Activated gamma-delta T cell treated with Interleukin-2 at 50 U/mL for 16 hours (primary cell): Measurements from ENCODE around the gene PIK3CD.
"Not testable (repeated sequence)": the region's sequence is repeated elsewhere in the genome, so short reads cannot be mapped to it uniquely, and the experiment has no call there.

ENCODE experiments used
- DNase-seq: peaks from one replicate; pipeline ENCODE4 v3.0.0-alpha.2; 2020

PIK3CD gene

DNA sequence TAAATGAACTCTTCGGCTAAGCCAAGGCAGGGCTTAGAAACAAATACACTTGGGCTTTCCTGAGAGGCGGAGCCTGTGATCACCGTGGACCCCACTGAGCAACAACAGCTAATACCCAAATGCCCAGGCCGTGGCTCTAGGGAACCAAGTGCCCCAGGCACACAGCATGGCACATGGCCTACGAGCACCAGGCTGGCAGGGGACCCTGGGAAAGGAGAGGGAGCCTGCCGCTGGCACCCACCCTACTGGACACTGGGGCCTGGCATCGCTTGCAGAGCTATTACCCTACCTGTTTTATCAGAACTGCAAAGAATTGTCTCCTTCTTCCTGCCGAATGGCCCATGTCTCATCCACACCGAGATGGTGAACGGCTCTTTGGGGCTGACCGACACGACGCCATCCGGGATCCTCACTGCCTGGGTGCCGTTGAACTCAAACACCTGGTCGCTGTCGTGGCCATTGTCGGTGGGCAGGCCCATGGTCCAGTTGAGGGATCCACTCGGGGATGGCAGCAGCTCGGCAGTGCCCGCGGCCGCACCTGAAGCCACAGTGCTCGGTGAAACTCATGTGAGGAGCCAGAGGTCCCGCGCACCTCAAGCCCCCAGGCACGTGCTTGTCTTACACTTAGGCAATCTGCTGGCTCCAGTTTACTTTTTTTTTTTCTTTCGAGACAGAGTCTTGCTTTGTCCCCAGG lies 92.7 kb downstream of the PIK3CD start:
- DNase-seq, result no peak

DNA sequence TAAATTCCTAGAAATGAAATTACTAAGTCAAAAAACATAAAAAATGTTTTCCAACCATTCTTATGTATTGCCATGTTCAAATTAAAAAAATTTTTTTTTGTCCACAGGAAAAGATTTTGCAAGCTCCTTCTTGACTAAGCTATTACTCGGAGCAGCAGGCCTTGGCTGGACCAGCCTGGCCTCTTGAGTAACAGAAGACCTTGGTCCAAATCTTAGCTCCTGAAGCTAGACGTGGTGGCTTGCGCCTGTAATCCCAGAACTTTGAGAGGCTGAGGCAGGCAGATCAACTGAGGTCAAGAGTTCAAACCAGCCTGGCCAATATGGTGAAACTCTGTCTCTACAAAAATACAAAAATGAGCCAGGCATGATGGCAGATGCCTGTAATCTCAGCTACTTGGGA lies 94.7 kb downstream of the PIK3CD start:
- DNase-seq, result no peak

DNA sequence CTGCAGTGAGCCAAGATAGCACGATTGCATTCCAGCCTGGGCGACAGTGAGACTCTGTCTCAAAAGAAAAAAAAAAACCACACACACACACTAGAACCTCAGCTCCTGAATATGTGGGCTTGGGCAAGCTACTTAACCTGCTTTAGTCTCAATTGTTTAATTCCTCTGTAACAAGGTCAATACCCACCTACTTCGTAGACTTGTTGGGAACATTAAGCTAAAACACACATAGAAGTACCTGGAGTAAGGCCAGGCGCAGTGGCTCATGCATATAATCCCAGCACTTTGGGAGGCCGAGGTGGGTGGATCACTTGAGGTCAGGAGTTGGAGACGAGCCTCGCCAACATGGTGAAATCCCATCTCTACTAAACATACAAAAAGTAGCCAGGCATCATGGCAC lies 95.1 kb downstream of the PIK3CD start:
- DNase-seq, result no peak

DNA sequence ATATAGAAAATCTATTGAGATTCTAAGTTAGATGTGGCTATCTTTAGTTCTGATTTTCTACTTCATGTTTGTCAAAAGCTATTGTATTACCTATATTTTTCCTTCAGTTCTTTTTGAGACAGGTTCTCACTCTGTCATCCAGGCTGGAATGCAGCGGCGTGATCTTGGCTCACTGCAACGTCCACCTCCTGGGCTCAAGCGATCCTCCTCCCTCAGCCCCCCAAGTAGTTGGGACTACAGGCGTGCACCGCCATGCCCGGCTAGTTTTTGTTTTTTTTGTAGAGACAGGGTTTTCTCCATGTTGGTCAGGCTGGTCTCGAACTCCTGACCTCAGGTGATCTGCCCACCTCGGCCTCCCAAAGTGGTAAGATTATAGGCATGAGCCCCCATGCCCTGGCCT lies 96.9 kb downstream of the PIK3CD start:
- DNase-seq, result not testable (repeated sequence)

DNA sequence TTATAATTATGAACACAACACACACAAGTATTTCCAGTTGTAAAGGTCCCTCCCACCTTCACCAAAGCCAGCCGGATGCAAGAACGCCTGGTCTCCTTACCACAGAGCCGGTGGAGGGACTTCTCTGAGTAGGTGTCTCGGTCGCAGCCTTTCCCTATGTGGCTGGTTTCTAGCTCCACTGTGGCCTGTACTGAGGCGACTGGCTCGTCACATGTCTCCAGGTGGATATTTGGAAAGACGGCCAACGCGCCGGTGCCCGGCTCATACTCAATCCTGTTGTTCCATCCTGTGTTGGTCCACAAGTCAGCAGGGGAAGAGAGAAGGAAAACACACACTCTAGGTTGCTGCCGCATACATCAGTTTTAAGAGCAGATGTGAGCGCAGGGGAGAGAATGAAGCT lies 97.8 kb downstream of the PIK3CD start:
- DNase-seq, result no peak

DNA sequence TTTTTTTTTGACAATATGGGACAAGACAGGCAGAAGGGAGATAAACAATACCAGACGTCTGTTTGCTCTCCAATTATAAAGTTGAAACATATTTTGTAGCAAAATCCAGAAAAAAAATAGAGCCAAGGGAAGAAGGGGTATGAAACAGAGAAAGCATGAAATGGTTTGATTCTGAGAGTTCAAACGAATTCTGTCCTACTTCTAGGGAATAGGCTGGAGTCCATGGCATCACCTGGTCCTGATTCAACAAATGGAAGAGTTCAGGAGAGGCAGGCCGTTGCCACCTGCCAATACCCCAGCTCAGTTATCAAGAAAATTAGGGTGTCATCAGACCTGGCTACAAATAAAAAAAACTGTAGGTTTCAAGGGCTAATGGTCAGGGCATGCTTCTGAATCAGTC lies 100.4 kb downstream of the PIK3CD start:
- no peak for DNase-seq

DNA sequence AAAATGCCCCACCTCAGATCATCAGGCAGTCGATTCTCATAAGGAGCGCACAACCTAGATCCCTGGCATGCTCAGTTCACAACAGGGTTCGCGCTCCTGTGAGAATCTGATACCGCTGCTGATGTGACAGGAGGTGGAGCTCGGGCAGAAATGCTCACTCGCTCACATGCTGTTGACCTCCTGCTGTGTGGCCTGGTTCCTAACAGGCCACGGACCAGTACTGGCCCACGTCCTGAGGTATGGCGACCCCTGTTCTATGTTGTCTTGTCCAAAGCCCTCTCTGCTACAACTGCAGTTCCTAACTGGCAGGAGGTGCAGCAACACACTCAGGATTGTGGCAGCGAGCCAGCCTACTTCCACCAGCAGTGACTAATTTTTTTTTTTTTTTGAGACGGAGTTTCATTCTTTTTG lies 101.6 kb downstream of the PIK3CD start:
- DNase-seq, result no peak

DNA sequence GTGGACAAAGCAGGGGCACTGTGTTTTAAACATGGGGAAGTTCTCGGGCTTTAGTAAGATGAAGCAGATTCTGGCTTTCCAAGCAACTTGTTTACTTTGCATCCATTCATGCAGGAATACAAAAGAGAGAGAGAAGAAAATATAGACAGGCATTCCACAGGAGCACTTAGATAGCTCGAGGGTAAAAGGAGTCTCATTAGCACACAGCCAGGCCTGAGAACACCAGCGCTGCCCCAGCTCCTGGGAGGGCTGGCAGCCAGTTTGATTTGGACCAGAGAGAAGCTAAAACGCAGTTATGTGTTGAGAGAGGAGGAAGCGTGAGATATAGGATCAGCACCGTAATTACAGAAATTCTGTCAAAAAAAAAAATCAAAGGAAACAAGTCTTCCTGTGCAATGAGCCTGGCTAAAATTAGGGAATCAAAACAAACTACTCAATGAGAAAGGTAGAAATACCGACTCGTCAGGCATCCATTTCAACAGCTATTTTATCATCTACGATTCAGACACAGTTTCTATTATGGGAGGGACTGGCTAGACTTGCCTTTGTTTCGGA lies 104.0 kb downstream of the PIK3CD start:
- DNase-seq, result no peak

DNA sequence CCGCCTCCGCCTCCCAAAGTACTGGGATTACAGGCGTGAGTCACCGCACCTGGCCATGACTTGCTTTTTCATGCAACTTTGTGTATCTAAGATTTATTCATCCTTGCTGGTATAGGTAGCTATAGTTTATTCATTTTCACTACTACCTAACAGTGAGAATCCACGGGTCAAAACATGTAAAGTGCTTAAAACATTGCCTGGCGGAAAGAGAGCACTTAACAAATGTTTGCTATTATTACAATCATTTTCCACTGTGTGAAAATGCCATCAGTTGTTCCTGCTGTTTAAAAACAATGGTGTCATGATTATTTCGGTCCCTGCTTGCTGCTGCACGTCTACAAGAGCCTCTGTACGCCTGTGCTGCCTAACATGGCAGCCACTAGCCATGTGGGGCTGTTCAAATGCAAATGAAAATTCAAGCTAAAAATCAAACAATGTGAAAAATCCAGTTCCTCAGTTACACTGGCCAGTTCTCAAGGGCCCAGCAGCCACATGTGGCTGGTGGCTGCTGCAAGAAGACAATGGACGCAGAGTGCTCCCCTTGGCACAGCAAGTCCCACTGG lies 107.1 kb downstream of the PIK3CD start:
- no peak for DNase-seq

DNA sequence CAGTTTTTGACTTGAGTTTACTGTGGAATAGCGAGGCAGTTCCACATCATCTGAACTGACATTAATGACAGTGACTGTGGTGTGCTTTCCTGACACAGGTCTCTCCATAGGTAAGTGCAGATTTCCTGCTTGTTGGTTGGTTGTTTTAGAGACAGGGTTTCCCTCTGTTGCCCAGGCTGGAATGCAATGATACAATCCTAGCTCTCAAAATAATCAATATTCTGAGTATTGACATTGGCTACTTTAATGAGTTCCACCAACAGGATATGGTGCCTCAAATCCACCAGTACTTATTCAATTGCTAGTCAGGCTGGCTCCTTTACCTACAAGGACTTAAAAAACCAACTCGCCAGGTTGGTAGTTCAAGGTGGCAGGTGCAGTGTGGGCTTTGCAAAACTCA lies 108.4 kb downstream of the PIK3CD start:
- DNase-seq, result no peak

DNA sequence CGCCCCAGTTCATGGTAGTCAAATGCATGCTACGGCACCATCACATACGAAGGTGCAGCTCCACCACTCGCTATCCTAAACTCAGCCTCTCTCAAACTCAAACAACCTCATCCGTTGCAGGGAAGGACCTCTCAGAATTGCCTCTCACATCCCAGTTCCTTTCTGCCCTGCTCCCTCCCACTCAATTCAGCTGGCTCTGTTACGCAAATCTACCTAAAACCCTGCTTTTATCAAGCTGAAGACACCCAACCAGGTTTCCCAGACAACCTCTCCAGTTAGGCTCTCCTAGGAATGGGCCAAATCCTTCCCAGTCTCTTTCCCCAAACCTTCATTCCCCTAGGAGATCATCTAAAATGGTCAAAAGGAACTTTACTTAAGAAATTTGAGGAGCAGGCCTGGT lies 109.3 kb downstream of the PIK3CD start:
- DNase-seq, result no peak

DNA sequence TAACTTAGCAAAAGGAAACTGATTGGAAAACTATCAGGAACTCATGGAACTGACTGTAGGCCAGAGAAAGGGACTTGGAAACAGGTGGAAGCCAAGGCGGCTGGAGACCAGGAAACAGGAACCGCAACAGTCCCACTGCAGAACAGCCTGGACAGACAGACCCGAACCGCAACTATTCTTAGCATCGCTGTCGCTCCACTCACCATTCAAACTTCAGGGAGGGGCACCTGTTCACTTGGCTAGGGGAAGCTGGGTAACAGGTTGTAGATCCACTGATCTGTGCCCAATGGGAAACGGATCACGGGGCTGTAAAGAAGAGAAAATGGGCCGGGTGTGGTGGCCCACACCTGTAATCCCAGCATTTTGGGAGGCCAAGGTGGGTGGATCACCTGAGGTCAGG lies 110.3 kb downstream of the PIK3CD start:
- no peak for DNase-seq

DNA sequence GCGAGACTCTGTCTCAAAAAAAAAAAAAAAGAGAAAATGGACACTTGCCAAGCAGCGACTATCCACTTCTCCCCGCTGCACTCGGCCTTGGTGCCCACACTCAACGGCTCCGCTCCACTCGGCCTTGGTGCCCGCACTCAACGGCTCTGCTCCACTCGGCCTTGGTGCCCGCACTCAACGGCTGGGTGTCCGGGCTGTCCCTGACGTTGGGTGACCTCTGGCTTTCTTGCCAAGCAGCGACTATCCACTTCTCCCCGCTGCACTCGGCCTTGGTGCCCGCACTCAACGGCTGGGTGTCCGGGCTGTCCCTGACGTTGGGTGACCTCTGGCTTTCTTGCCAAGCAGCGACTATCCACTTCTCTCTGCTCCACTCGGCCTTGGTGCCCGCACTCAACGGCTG lies 110.9 kb downstream of the PIK3CD start:
- DNase-seq, result not testable (repeated sequence)

DNA sequence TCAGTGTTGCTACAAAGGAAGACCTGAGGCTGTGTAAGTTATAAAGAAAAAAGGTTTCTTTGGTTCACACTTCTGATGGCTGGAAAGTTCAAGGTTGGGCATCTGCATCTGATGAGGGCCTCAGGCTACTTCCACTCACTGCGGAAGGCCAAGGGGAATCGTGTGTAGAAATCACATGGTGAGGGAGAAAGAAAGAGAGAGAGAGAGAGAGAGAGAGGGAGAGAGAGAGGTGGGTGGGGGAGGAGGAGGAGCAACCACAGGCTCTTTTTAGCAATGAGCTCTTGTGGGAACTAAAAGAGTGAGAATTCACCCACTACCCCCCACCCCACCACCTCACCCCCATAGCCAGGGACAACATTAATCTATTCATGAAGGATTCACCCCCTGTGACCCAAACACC lies 112.4 kb downstream of the PIK3CD start:
- DNase-seq, result no peak

DNA sequence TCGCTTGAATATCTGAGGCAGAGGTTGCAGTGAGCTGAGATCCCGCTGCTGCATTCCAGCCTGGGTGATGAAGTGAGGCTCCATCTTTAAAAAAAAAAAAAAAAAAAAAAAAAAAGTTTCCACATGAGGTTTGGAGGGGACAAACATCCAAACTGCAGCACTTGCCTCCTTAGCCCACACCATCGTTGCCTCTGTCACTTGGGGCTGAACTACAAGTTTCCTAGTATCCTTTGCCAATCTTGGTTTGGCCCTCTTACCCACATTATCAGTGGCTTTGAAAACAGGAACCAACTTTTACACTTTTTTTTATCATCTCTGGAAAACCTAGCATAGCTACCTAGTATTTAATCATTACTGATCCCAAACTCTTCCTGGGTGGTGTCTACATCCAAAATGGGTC lies 113.0 kb downstream of the PIK3CD start:
- no peak for DNase-seq

DNA sequence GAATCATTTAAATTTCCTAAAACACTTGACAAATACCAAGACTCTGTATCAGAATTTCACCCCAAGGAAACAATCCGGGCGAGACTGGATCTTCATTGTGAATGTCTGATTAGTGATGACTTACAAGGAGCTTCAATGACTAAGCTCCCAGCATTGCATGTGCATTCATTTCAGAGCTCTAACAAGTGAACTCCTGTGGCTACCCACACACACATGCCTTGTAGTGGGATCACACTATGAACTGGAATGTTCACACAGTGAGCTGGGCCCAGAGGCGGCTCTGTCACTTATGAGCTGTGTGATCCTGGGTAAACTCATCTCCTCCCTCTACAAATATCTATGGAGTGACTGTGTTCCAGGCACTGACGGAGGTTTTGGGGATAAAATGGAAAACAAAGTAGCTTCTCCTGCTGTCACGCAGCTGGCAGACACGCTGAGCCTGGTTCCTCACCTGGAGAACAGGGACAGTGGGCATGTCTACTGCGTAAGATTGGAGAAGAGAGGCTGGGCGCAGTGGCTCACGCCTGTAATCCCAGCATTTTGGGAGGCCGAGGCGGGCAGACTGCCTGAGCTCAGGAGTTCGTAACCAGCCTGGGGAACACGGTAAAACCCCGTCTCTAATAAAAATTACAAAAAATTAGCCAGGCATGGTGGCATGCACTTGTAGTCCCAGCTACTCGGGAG lies 115.4 kb downstream of the PIK3CD start:
- DNase-seq, result no peak

DNA sequence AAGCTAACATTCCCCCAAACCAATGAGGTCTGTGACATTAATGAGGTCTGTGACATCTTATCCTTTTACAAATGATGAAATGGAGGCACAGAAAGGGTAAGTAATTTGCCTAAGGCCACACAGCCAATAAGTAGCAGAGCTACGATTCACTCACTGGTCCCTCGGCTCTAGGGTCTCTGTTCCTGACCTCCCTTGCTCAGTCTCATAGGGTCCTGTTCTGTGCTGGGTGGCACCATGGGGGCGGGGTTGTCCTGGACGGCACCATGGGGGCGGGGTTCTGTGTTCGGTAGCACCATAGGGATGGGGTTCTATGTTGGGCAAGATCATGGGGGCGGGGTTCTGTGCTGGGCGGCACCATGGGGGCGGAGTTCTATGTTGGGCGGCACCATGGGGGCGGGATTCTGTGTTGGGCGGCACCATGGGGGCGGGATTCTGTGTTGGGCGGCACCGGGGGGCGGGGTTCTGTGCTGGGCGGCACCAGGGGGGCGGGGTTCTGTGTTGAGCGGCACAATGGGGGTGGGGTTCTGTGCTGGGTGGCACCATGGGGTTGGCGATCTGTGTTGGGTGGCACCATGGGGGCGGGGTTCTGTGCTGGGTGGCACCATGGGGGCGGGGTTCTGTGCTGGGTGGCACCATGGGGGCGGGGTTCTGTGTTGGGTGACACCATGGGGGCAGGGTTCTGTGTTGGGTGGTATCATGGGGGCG lies 116.6 kb downstream of the PIK3CD start:
- no peak for DNase-seq

DNA sequence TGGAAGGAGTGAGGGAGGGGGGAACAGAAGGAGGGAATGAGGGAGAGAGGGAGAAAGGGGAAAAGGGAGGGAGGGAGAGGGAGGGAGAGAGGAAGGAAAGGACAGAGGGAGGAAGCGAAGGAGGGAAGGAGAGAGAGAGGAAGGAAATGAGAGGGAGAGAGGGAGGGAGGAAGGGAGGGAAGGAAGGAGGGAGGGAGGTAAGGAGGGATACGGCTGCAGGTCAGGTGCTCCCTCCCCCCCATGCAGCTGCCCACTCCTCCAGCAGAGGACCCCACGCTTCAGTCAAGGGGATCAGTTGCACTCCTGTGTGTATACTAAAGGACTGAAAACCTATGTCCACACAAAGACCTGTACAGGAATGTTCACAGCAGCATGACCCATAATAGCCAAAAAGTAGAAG lies 117.5 kb downstream of the PIK3CD start:
- no peak for DNase-seq

DNA sequence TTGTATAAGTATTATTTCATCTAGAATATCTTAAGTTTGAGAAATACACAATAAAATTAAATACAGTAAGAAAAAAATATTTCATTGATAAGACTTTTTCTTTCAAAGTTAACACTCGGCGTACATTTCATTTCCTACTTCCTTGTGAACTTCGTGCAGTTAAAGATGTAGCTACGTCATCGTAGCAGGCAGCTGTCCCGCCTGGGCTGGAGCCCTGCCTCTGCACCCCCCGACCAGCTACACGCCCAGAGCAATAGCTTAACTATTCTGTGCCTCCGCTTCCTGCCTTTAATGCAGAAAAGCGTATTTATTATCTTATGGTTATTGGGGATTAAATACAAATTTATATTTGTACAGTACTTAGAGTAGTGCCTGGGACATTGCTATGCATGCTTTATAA lies 118.8 kb downstream of the PIK3CD start:
- no peak for DNase-seq

DNA sequence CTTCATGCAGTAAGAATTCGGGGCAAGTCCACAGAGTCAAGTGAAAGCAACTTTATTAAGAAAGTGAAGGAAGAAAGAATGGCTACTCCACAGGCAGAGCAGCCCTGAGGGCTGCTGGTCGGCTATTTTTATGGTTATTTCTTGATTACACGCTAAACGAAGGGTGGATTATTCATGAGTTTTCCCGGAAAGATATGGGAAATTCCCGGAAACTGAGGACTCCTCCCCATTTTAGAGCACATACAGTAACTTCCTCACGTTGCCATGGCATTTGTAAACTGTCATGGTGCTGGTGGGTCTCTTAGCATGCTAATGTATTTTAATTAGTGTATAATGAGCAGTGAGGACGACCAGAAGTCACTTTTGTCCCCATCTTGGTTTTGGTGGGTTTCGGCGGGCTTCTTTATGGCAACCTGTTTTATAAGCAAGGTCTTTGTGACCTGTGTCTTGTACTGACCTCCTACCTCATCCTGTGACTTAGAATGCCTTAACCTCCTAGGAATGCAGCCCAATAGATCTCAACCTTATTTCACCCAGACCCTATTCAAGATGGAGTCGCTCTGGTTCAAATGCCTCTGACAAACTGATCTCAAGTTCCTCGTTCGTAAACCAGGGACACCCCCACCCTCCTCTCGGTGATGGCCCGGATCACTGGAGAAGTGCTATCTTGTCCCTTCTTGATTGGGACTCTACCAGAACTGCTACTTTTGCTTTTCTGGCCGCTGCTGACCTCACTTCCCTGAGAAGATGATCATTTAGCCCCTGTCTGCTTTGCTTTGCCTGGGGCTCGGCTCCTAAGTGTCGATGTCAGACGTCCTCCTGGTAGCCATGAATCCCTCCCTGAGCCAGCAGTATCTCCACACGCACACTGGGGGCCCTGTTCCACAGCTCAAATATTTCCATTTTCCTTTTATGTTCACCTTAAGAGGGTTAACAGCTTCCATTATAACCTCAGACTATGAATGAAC lies 123.5 kb downstream of the PIK3CD start:
- no peak for DNase-seq

DNA sequence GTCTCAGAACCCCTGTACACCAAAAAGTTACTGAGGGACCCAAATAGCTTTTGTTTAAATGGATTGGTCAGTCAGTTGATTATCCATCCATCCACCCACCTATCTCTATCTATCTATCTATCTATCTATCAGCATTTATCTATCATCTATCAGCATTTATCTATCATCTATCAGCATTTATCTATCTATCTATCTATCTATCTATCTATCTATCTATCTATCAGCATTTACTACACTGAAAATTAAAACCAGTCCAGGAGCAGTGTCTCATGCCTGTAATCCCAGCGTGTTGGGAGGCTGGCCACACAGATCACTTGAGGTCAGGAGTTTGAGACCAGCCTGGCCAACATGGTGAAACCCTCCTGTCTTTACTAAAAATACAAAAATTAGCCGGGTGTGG lies 125.2 kb downstream of the PIK3CD start:
- DNase-seq, result no peak
